ENCODE results near the gene EXOC3L4.
"Not testable (repeated sequence)": the region's sequence is repeated elsewhere in the genome, so short reads cannot be mapped to it uniquely, and the experiment has no call there.

DNA sequence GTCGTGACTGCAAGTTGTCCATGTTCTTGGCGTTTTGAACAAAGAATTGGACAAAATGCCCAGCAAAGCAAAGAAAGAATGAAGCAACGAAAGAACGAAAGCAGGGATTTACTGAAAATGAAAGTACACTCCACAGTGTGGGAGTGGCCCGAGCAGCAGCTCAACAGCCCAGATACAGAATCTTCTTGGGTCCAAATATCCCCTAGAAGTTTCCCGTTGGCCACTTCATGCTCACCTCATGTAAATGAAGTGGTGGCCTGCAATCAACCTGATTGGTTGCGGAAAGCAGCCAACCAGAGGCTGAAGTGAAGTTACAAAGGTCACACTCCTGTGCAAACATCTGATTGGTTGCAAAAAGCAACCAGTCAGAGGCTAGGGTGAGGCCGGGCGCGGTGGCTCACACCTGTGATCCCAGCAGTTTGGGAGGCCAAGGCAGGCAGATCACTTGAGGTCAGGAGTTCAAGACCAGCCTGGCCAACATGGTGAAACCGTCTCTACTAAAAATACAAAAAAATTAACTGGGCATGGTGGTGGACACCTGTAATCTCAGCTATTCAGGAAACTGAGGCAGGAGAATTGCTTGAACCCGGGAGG lies 20.7 kb downstream of the EXOC3L4 start:
- TF ChIP-seq, protein P1, sequence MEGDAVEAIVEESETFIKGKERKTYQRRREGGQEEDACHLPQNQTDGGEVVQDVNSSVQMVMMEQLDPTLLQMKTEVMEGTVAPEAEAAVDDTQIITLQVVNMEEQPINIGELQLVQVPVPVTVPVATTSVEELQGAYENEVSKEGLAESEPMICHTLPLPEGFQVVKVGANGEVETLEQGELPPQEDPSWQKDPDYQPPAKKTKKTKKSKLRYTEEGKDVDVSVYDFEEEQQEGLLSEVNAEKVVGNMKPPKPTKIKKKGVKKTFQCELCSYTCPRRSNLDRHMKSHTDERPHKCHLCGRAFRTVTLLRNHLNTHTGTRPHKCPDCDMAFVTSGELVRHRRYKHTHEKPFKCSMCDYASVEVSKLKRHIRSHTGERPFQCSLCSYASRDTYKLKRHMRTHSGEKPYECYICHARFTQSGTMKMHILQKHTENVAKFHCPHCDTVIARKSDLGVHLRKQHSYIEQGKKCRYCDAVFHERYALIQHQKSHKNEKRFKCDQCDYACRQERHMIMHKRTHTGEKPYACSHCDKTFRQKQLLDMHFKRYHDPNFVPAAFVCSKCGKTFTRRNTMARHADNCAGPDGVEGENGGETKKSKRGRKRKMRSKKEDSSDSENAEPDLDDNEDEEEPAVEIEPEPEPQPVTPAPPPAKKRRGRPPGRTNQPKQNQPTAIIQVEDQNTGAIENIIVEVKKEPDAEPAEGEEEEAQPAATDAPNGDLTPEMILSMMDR (IDR thresholded peaks at IDR 0.05), result not testable (repeated sequence)
- TF ChIP-seq POLR2A (IDR thresholded peaks at IDR 0.05), result not testable (repeated sequence)

Data from lower leg skin (tissue), 3 donors.